Stimulated activated naive CD8-positive, alpha-beta T cell treated with anti-CD3 and anti-CD28 coated beads, Interleukin-15, Interleukin-2, amounts not matched to agents 100 ng/mL and 50 ng/mL, for 24 hours (primary cell): Measurements from ENCODE around the gene KTN1.

Experiments
- H3K27ac Mint-ChIP-seq: one replicate; pipeline ENCODE4 v1.8.0; 2021; ENCODE audit warnings: mild to moderate bottlenecking, mixed read lengths
- H3K27me3 Mint-ChIP-seq: one replicate; pipeline ENCODE4 v1.8.0; 2021; ENCODE audit warnings: mixed read lengths
- H3K36me3 Mint-ChIP-seq: one replicate; pipeline ENCODE4 v1.8.0; 2021; ENCODE audit warnings: low read depth, mixed read lengths
- H3K4me1 Mint-ChIP-seq: one replicate; pipeline ENCODE4 v1.8.0; 2021; ENCODE audit warnings: low read depth, mixed read lengths
- H3K4me3 Mint-ChIP-seq: one replicate; pipeline ENCODE4 v1.8.0; 2021; ENCODE audit warnings: mild to moderate bottlenecking, mixed read lengths
- H3K9me3 Mint-ChIP-seq: one replicate; pipeline ENCODE4 v1.8.0; 2021; ENCODE audit warnings: mixed read lengths

The KTN1 gene

DNA sequence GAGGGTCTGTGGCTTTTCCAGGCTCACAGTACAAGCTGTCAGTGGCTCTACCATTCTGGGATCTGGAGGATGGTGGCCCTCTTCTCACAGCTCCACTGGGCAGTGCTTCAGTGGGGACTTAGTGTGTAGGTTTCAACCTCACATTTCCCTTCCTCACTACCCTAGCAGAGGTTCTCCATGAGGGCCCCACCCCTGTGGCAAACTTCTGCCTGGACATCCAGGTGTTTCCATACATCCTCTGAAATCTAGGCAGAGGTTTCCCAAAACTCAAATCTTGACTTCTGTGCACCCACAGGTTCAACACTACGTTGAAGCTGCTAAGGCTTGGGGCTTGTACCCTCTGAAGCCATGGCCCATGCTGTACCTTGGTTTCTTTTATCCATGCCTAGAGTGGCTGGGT, 40.3 kb downstream of the KTN1 start:
- Mint-ChIP-seq H3K27me3 (no peaks in the 10 kb centered on the region), H3K4me3 (no peak overlapping the region), H3K4me1 (no peaks in the 10 kb centered on the region), H3K9me3 (peaks cover 15% of the 10 kb centered on the region), H3K27ac (no peak overlapping the region), H3K36me3 (peaks cover 79% of the 10 kb centered on the region)

DNA sequence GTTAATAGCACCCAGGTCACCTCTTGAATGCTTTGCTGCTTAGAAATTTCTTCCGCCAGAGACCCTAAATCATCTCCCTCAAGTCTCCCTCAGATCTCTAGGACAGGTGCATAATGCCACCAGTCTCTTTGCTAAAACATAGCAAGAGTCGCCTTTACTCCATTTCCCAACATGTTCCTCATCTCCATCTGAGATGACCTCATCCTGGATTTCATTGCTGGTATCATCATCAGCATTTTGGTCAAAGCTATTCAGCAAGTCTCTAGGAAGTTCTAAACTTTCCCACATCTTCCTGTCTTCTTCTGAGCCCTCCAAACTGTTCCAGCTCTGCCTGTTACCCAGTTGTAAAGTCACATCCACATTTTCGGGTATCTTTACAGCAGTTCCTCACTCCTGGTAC, 41.0 kb downstream of the KTN1 start:
- Mint-ChIP-seq H3K4me3 (no peak overlapping the region), H3K27me3 (no peaks in the 10 kb centered on the region), H3K36me3 (peaks cover 79% of the 10 kb centered on the region), H3K4me1 (no peaks in the 10 kb centered on the region), H3K9me3 (peaks cover 15% of the 10 kb centered on the region), H3K27ac (no peak overlapping the region)

DNA sequence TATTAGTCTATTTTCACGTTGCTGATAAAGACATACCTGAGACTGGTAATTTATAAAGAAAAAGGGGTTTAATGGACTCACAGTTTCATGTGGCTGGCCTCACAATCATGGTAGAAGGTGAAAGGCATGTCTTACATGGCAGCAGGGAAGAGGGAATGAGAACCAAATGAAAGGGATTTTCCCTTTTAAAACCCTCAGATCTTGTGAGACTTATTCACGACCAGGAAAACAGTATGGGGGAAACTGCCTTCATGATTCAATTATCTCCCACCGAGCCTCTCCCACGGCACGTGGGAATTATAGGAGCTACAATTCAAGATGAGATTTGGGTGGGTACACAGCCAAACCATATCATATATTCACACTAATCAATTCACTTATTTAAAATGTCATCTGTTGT, 41.4 kb downstream of the KTN1 start:
- Mint-ChIP-seq H3K4me3 (no peak overlapping the region), H3K4me1 (no peaks in the 10 kb centered on the region), H3K36me3 (peaks cover 79% of the 10 kb centered on the region), H3K9me3 (peaks cover 15% of the 10 kb centered on the region), H3K27ac (no peak overlapping the region), H3K27me3 (no peaks in the 10 kb centered on the region)

- Mint-ChIP-seq H3K9me3 (peaks cover 3% of the 10 kb centered on the region), H3K27me3 (no peaks in the 10 kb centered on the region), H3K4me1 (no peaks in the 10 kb centered on the region), H3K27ac (no peak overlapping the region), H3K4me3 (no peak overlapping the region), H3K36me3 (peaks cover 75% of the 10 kb centered on the region)
Observed at GRCh38 chr14:55624913-55625312, 44.9 kb downstream of the KTN1 start.

GRCh38 chr14:55625481-55625880, 45.5 kb downstream of the KTN1 start:
- H3K4me3 Mint-ChIP-seq, result no peak overlapping the region
- H3K27me3 Mint-ChIP-seq, result no peaks in the 10 kb centered on the region
- peaks cover 75% of the 10 kb centered on the region for H3K36me3 Mint-ChIP-seq
- no peak overlapping the region for H3K27ac Mint-ChIP-seq
- no peaks in the 10 kb centered on the region for H3K4me1 Mint-ChIP-seq
- no peaks in the 10 kb centered on the region for H3K9me3 Mint-ChIP-seq

GRCh38 chr14:55626131-55626530, 46.1 kb downstream of the KTN1 start:
- peaks cover 74% of the 10 kb centered on the region for H3K36me3 Mint-ChIP-seq
- no peak overlapping the region for H3K27ac Mint-ChIP-seq

DNA sequence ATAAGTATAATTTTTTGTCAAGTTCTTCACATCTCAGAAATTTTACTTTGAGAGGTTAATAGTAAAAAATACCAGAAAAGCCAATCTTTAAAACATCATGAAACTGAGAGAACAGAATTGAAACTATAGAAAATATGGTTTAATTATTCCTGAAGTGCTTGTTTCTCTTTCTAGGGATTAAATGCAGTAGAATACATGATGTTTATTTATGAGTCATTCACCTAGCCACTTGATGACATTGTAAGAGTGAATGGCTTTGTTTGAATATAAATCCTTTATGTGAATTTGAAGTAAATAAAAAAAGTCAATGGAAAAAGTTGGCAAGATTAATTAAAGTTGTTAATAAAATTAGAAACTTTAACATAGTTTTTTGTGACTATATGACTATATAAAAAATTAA, 48.4 kb downstream of the KTN1 start:
- H3K4me1 Mint-ChIP-seq, result no peaks in the 10 kb centered on the region
- H3K27me3 Mint-ChIP-seq, result no peaks in the 10 kb centered on the region
- H3K4me3 Mint-ChIP-seq, result no peak overlapping the region
- peaks cover 77% of the 10 kb centered on the region for H3K36me3 Mint-ChIP-seq
- no peak overlapping the region for H3K27ac Mint-ChIP-seq
- H3K9me3 Mint-ChIP-seq, result no peaks in the 10 kb centered on the region

More at GRCh38 chr14:55626131-55626530, 46.1 kb downstream of the KTN1 start:
- Mint-ChIP-seq H3K27me3 (no peaks in the 10 kb centered on the region), H3K4me3 (no peak overlapping the region), H3K4me1 (no peaks in the 10 kb centered on the region), H3K9me3 (no peaks in the 10 kb centered on the region)

DNA sequence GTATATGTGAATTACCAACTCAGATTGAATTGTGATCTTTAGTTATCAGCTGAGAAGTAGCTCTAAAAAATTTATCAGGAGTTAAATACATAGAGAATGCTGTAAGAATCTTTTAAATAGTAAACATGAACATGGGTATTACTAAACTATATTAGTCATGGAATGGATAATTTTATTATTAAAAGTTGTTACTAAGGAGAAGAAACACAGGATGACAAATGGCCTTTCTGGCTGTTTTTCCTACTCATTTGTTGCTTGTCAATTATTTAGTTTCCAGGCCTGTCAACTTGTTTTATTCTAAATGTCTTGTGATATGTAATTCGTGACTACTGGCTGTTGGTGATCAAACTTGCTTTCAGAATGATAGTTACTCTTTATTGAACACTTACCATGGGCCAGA, 58.7 kb downstream of the KTN1 start:
- Mint-ChIP-seq H3K36me3 (peaks cover 81% of the 10 kb centered on the region), H3K27ac (no peak overlapping the region), H3K27me3 (no peaks in the 10 kb centered on the region), H3K4me3 (no peak overlapping the region), H3K4me1 (no peaks in the 10 kb centered on the region), H3K9me3 (no peaks in the 10 kb centered on the region)

DNA sequence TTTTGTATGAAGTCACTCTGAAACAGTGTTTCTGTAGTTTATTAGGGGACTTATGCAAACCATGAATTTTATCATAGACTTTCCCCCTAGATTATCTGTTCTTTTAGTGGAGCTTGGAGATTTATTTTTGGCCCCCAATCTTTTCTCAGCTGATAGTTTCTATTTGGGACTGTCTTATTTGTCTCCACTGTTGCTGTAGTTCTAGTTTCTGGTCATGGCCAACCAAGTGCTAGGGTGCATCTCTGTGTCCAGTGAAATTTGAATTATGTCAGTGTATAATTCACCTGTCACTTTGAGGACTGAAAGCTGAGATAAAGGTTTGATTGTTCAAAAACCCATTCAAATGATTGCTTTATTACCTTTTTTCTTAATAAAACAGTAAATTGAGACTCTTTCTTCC, 61.3 kb downstream of the KTN1 start:
- no peak overlapping the region for H3K27ac Mint-ChIP-seq
- H3K36me3 Mint-ChIP-seq, result peaks cover 83% of the 10 kb centered on the region
- H3K9me3 Mint-ChIP-seq, result no peaks in the 10 kb centered on the region
- H3K4me3 Mint-ChIP-seq, result no peak overlapping the region
- H3K27me3 Mint-ChIP-seq, result no peaks in the 10 kb centered on the region
- H3K4me1 Mint-ChIP-seq, result no peaks in the 10 kb centered on the region

DNA sequence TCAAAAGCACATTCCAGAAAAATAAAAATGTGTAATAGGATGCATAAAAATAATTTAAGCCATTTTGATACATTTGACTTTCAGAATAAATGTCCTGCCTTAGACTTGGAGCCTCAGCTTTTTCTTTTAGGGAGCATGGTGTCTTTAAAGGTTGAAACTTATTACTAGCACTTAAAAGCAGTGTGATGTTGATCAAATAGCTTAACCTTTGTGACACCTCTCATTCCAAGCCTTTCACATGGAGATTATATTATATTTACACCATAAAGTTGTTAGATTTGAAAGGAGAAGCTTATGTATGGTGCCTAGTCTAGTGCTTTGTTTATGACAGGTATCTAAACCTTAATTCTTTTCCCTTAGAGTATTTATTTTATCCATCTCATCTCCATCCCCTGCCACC, 61.9 kb downstream of the KTN1 start:
- H3K4me1 Mint-ChIP-seq, result no peaks in the 10 kb centered on the region
- H3K27ac Mint-ChIP-seq, result no peak overlapping the region

GRCh38 chr14:55645145-55645544, 65.1 kb downstream of the KTN1 start:
- Mint-ChIP-seq H3K27me3 (no peaks in the 10 kb centered on the region), H3K4me1 (peaks cover 1% of the 10 kb centered on the region), H3K9me3 (no peaks in the 10 kb centered on the region), H3K27ac (no peak overlapping the region), H3K4me3 (no peak overlapping the region), H3K36me3 (peaks cover 74% of the 10 kb centered on the region)

More for the DNA sequence above, 61.9 kb downstream of the KTN1 start:
- Mint-ChIP-seq H3K9me3 (no peaks in the 10 kb centered on the region), H3K4me3 (no peak overlapping the region), H3K36me3 (peaks cover 83% of the 10 kb centered on the region), H3K27me3 (no peaks in the 10 kb centered on the region)

- H3K36me3 Mint-ChIP-seq, result peaks cover 72% of the 10 kb centered on the region
- H3K4me1 Mint-ChIP-seq, result peaks cover 7% of the 10 kb centered on the region
- no peaks in the 10 kb centered on the region for H3K27me3 Mint-ChIP-seq
- H3K9me3 Mint-ChIP-seq, result no peaks in the 10 kb centered on the region
- no peak overlapping the region for H3K4me3 Mint-ChIP-seq
- no peak overlapping the region for H3K27ac Mint-ChIP-seq
Observed at GRCh38 chr14:55645845-55646832, 66.1 kb downstream of the KTN1 start.

DNA sequence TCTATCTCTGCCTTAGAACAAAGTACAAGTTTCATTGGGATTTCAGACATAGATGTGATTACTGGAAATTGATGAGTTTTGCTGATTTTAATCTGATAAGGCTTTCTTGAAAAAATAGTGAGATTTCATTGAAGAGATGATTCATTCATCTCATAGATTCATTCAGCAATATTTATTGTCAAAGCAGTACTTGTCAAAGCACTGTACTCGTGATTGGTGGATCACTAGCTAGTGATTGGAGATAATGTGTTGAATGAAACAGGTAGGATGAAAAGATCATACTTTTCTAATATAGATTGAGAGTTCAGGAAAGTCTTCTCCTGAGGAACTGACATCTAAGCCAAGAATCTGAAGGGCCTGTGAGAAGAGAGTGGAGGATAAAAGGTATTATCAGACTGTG, 71.0 kb downstream of the KTN1 start:
- Mint-ChIP-seq H3K27me3 (no peaks in the 10 kb centered on the region), H3K27ac (peak overlapping the region; percentile 56), H3K36me3 (peaks cover 66% of the 10 kb centered on the region), H3K9me3 (no peaks in the 10 kb centered on the region), H3K4me1 (peaks cover 7% of the 10 kb centered on the region), H3K4me3 (no peak overlapping the region)

- Mint-ChIP-seq H3K36me3 (peaks cover 71% of the 10 kb centered on the region), H3K9me3 (no peaks in the 10 kb centered on the region), H3K27me3 (no peaks in the 10 kb centered on the region), H3K4me1 (peaks cover 7% of the 10 kb centered on the region), H3K4me3 (no peak overlapping the region), H3K27ac (no peak overlapping the region)
Observed at GRCh38 chr14:55654243-55654642, 74.2 kb downstream of the KTN1 start.

DNA sequence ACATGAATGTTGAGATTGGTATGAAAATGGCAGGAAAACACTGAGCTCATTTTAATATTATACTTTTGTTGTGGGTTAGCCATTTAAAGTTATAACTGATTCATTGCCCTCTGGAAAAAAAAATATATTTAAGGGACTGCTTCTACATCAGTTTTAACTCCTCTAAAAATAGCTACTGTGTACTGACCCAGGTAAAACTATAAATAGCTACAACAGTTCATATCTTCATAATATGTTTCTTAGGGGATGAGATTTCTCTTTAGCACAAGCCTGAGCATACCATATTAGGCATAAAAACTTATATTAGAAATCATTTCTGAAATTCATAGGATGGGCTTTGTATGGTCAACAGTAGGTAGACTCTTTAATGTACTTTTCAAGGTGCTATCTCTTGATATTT, 81.0 kb downstream of the KTN1 start:
- Mint-ChIP-seq H3K27me3 (no peaks in the 10 kb centered on the region), H3K9me3 (no peaks in the 10 kb centered on the region), H3K27ac (no peak overlapping the region), H3K36me3 (peaks cover 81% of the 10 kb centered on the region), H3K4me3 (no peak overlapping the region), H3K4me1 (peaks cover 20% of the 10 kb centered on the region)

- no peaks in the 10 kb centered on the region for H3K9me3 Mint-ChIP-seq
- H3K4me1 Mint-ChIP-seq, result peaks cover 22% of the 10 kb centered on the region
- no peaks in the 10 kb centered on the region for H3K27me3 Mint-ChIP-seq
- H3K36me3 Mint-ChIP-seq, result peaks cover 83% of the 10 kb centered on the region
- H3K4me3 Mint-ChIP-seq, result no peak overlapping the region
- no peak overlapping the region for H3K27ac Mint-ChIP-seq
Observed at GRCh38 chr14:55662752-55663151, 82.7 kb downstream of the KTN1 start.
